H1 (cell line): ENCODE measurements around the gene RSKR. TPM values are rescaled to one million over a fixed set of nuclear protein-coding genes. Genes with fewer than 3 reads are reported as not detected.

Experiments used
- CHD1 ChIP-seq: IDR thresholded peaks from 2 replicates; pipeline ENCODE4 v1.6.1; 2012; ENCODE audit warnings: low read depth, low read length, improper control_type of control experiment
- CHD7 ChIP-seq: fragments of 300-600 bp; sonication (generic); IDR thresholded peaks from 2 replicates; pipeline ENCODE4 v1.7.1; 2012; ENCODE audit warnings: low read length, moderate library complexity, mild to moderate bottlenecking, inconsistent platforms; ENCODE audit not compliant: insufficient replicate concordance
- FOSL1 ChIP-seq: IDR thresholded peaks from 2 replicates; pipeline ENCODE4 v1.6.1; 2011; ENCODE audit warnings: mild to moderate bottlenecking, low read depth, low read length, moderate library complexity; ENCODE audit not compliant: insufficient read depth
- KDM5A ChIP-seq: fragments of 200-600 bp; IDR thresholded peaks from 2 replicates; pipeline ENCODE4 v1.7.1; 2012; ENCODE audit warnings: mild to moderate bottlenecking, low read length, inconsistent platforms, mixed read lengths
- NANOG ChIP-seq: IDR thresholded peaks from 2 replicates; pipeline ENCODE4 v1.6.1; 2011; ENCODE audit warnings: low read length, low read depth, mild to moderate bottlenecking, inconsistent platforms; ENCODE audit not compliant: insufficient read depth, poor library complexity, severe bottlenecking
- PHF8 ChIP-seq: fragments of 200-600 bp; sonication (generic); conservative IDR thresholded peaks from 2 replicates; pipeline ENCODE4 v1.7.1; 2012; ENCODE audit warnings: low read depth, mild to moderate bottlenecking, inconsistent platforms, low read length, moderate library complexity
- POLR2A ChIP-seq, 2 experiments: IDR thresholded peaks; 1 replicate in 1 of 2; 2 replicates in 1 of 2; pipeline ENCODE4 v1.6.1; 2011; ENCODE audit warnings: low read depth in 2 of 2, low read length in 2 of 2, mild to moderate bottlenecking in 2 of 2; ENCODE audit errors: control extremely low read depth in 1 of 2
- SRF ChIP-seq: IDR thresholded peaks from 2 replicates; pipeline ENCODE4 v1.6.1; 2011; ENCODE audit warnings: mild to moderate bottlenecking, low read depth, low read length, moderate library complexity
- SUZ12 ChIP-seq: fragments of 200-600 bp; sonication (generic); IDR thresholded peaks from 2 replicates; pipeline ENCODE4 v1.6.1; 2012; ENCODE audit warnings: mild to moderate bottlenecking, inconsistent platforms, low read length, moderate library complexity, mixed read lengths
- YY1 ChIP-seq: IDR thresholded peaks from 2 replicates; pipeline ENCODE4 v1.6.1; 2011; ENCODE audit warnings: low read depth, mild to moderate bottlenecking, low read length
- polyA plus RNA-seq, 7 experiments: library from polyadenylated mRNA; depleted of rRNA in 3 of 7; stranded (reverse) in 5 of 7; unstranded in 2 of 7; fragments of >200 nt in 5 of 7; fragments of 200-250 nt in 2 of 7; gene quantifications; 1 replicate in 5 of 7; 2 replicates in 1 of 7; 4 replicates in 1 of 7; pipeline versions ENCODE4 v1.2.1 to v1.2.3, GENCODE V29; 2011 to 2013; ENCODE audit warnings: missing spikeins in 2 of 7, mixed read lengths in 2 of 7
- total RNA-seq: library from RNA; stranded (reverse); fragmentation: NEBNext Ultra II Directional; extraction: Animal tissue kit (Norgen Biotek cat#: 25700); gene quantifications from 2 replicates; pipeline ENCODE4 v1.2.1, GENCODE V29; 2021

Gene RSKR
- total and polyA plus RNA-seq, 2 of the 8 experiments (the other 6 are each of a cell fraction or from before 2014, with no cell fraction given) = 24.1 to 28.5 TPM

GRCh38 chr17:28644787-28645575 lies 31.0 kb upstream of the RSKR start, which contains the start of gene BLTP2 (continued):
- no peak for TF ChIP-seq CHD7
- TF ChIP-seq KDM5A = no peak; the same call in 1 of the 2 replicates
- TF ChIP-seq POLR2A (IDR thresholded peaks at IDR 0.05; ENCODE audit: control extremely low read depth in 1 of 2, low read depth in 2 of 2, low read length in 2 of 2) = peak in 1 of 2 experiments; percentile 69; a peak in 1 of 3 replicates
- TF ChIP-seq FOSL1 = no peak
- TF ChIP-seq SUZ12 = no peak
- TF ChIP-seq NANOG = no peak
- peak; percentile 85 for TF ChIP-seq PHF8
- peak; percentile 44; the same call in 1 of the 2 replicates for TF ChIP-seq YY1
- TF ChIP-seq CHD1 = no peak
- TF ChIP-seq SRF = no peak
